Ectodermal cell (in vitro differentiated cells): ENCODE measurements around the gene FNDC3B. TPM values are rescaled to one million over a fixed set of nuclear protein-coding genes. Genes with fewer than 3 reads are reported as not detected.
A peak's percentile ranks its signal among the peaks of the same experiment; 100 is the strongest.
"Not testable (repeated sequence)": the region's sequence is repeated elsewhere in the genome, so short reads cannot be mapped to it uniquely, and the experiment has no call there.

Experiments used
- H3K27ac ChIP-seq: 2 replicates; pipeline ENCODE4 v1.7.0; 2013; ENCODE audit warnings: mild to moderate bottlenecking, low read depth, low read length; ENCODE audit not compliant: insufficient read depth, poor library complexity, severe bottlenecking
- H3K27me3 ChIP-seq: 2 replicates; pipeline ENCODE4 v1.7.0; 2013; ENCODE audit warnings: mild to moderate bottlenecking, low read length; ENCODE audit not compliant: insufficient read depth, control insufficient read depth, poor library complexity, severe bottlenecking
- H3K36me3 ChIP-seq: one replicate; pipeline ENCODE4 v1.7.0; 2013; ENCODE audit warnings: low read length; ENCODE audit not compliant: control insufficient read depth, insufficient read depth
- H3K4me1 ChIP-seq: one replicate; pipeline ENCODE4 v1.7.0; 2013; ENCODE audit warnings: low read length; ENCODE audit not compliant: control insufficient read depth, insufficient read depth
- H3K4me3 ChIP-seq: 2 replicates; pipeline ENCODE4 v1.7.0; 2013; ENCODE audit warnings: low read depth, low read length, control low read depth; ENCODE audit not compliant: insufficient read depth
- H3K9me3 ChIP-seq: 2 replicates; pipeline ENCODE4 v1.7.0; 2013; ENCODE audit warnings: mild to moderate bottlenecking, low read length, moderate library complexity; ENCODE audit not compliant: control insufficient read depth
- WGBS, 2 experiments: methylation state at CpG; one replicate each; pipeline ENCODE4 v1.1.7; 2013; ENCODE audit warnings: missing lambda C conversion rate in 2 of 2; 5-methylcytosine and 5-hydroxymethylcytosine counted together
- polyA plus RNA-seq, 4 experiments: library from polyadenylated mRNA; stranded (reverse); fragments of 50-300 nt; gene quantifications; one replicate each; pipeline ENCODE4 v1.2.3, GENCODE V29; 2013

The FNDC3B gene
- polyA plus RNA-seq (2013, experiment 1 of 4) = 25.5 TPM
- 25.9 TPM for polyA plus RNA-seq (2013, experiment 2 of 4)
- polyA plus RNA-seq (2013, experiment 3 of 4) = 20.3 TPM
- polyA plus RNA-seq (2013, experiment 4 of 4) = 25.8 TPM

GRCh38 chr3:172039436-172040077, at the start of gene FNDC3B:
Gene FNDC3B, plus strand, starts transcription at chr3:172039578. Its CDS starts 72,902 bp downstream, at chr3:172112480.
- Histone ChIP-seq H3K4me3 (peak within 1 kb of the TSS; percentile 85), H3K27me3 (no peaks in the 10 kb centered on the region), H3K9me3 (no peaks in the 10 kb centered on the region), H3K36me3 (no peaks in the 10 kb centered on the region), H3K4me1 (peaks cover 7% of the 10 kb centered on the region), H3K27ac (peak within 1 kb of the TSS; percentile 87)
- WGBS, 2 experiments = 0 to 1% methylated on average over 59 of the region's 59 CpGs

- H3K9me3 ChIP-seq = not testable (repeated sequence)
Observed at GRCh38 chr3:171990239-171990638, 49.1 kb upstream of the FNDC3B start.

DNA sequence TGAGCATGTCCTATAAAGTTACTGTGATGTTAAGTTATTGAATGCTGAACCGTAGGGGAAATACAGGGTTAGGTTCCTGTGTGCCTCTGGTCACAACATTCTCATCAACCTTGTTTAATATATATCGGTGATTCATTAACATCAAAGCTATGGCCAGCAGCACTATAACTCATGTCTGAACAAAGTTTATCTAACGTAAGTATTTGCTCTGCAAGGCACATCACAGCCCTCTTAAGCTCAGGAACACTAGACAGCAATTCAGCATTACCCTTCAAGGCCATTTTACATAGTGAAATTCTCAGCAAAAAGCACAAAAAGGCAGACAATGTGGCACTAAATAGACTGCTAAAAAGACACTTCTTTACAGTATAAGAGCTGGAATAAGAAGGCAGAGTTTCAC, 48.2 kb upstream of the FNDC3B start:
- 95% methylated on average over 3 of the region's 3 CpGs for WGBS, 2 experiments
- Histone ChIP-seq H3K27me3 (no peaks in the 10 kb centered on the region), H3K27ac (no peak overlapping the region)

More at GRCh38 chr3:171990239-171990638, 49.1 kb upstream of the FNDC3B start:
- H3K4me3 ChIP-seq, H3K36me3 ChIP-seq, H3K27ac ChIP-seq, H3K4me1 ChIP-seq, H3K27me3 ChIP-seq: not testable (repeated sequence)
- 97% methylated on average over 3 of the region's 3 CpGs for WGBS, 2 experiments

GRCh38 chr3:171994646-171995428, 44.5 kb upstream of the FNDC3B start:
- Histone ChIP-seq H3K4me1 (no peaks in the 10 kb centered on the region), H3K36me3 (no peaks in the 10 kb centered on the region), H3K9me3 (no peaks in the 10 kb centered on the region), H3K27me3 (no peaks in the 10 kb centered on the region), H3K4me3 (no peak overlapping the region), H3K27ac (no peak overlapping the region)
- 76 to 79% methylated on average over 3 of the region's 3 CpGs for WGBS, 2 experiments

More for the DNA sequence above, 48.2 kb upstream of the FNDC3B start:
- Histone ChIP-seq H3K36me3 (no peaks in the 10 kb centered on the region), H3K4me3 (no peak overlapping the region), H3K4me1 (no peaks in the 10 kb centered on the region), H3K9me3 (no peaks in the 10 kb centered on the region)

- no peaks in the 10 kb centered on the region for H3K4me1 ChIP-seq
- H3K4me3 ChIP-seq = no peak overlapping the region
- no peaks in the 10 kb centered on the region for H3K36me3 ChIP-seq
- no peak overlapping the region for H3K27ac ChIP-seq
- no peaks in the 10 kb centered on the region for H3K27me3 ChIP-seq
- H3K9me3 ChIP-seq = no peaks in the 10 kb centered on the region
Observed at GRCh38 chr3:171995486-171995885, 43.9 kb upstream of the FNDC3B start.

DNA sequence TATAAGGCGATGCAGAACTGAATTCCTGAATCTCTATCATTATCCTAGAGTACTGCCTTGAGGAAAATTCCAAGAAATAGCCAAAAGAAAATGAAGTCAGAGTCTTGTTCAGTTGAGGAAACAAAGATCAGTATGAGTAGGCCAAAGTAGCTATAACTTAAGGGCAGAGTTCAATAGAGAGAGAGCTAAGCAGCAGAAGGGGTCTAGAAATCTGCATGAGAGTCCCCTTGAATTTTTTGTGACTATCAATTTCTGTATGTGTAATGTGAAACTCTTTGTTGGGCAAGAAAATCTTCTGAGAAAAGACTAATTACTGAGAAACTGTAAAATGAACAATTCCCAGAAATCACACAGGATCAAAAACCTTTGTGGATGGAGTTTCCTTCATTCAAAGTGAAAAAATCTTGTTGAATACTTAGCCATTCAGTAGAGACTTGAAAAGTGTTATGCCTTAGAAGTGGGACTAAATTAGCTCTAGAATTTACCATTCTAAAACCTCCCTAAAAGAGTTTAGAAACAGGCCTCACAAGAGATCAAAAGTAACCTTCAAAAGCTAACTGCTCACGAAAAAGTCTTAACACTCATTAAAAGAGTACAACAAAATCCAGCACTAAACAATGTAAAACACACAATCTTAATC, 43.1 kb upstream of the FNDC3B start:
- H3K27me3 ChIP-seq = no peaks in the 10 kb centered on the region
- 95 to 98% methylated on average over 1 to 2 of the region's 2 CpGs for WGBS, 2 experiments
- H3K4me1 ChIP-seq = no peaks in the 10 kb centered on the region
- no peaks in the 10 kb centered on the region for H3K36me3 ChIP-seq
- H3K27ac ChIP-seq = no peak overlapping the region
- H3K4me3 ChIP-seq = no peak overlapping the region
- H3K9me3 ChIP-seq = no peaks in the 10 kb centered on the region

- WGBS, 2 experiments = 97% methylated on average over 12 to 19 of the region's 24 CpGs
- not testable (repeated sequence) for H3K27ac ChIP-seq, H3K27me3 ChIP-seq, H3K36me3 ChIP-seq, H3K4me3 ChIP-seq, H3K4me1 ChIP-seq, H3K9me3 ChIP-seq
Observed at GRCh38 chr3:171998731-171999130, 40.6 kb upstream of the FNDC3B start.

- H3K27me3 ChIP-seq, H3K36me3 ChIP-seq, H3K4me1 ChIP-seq, H3K4me3 ChIP-seq, H3K27ac ChIP-seq, H3K9me3 ChIP-seq: not testable (repeated sequence)
- WGBS, 2 experiments = 85 to 93% methylated on average over 1 of the region's 1 CpG
Observed at GRCh38 chr3:172001616-172002015, 37.8 kb upstream of the FNDC3B start.

DNA sequence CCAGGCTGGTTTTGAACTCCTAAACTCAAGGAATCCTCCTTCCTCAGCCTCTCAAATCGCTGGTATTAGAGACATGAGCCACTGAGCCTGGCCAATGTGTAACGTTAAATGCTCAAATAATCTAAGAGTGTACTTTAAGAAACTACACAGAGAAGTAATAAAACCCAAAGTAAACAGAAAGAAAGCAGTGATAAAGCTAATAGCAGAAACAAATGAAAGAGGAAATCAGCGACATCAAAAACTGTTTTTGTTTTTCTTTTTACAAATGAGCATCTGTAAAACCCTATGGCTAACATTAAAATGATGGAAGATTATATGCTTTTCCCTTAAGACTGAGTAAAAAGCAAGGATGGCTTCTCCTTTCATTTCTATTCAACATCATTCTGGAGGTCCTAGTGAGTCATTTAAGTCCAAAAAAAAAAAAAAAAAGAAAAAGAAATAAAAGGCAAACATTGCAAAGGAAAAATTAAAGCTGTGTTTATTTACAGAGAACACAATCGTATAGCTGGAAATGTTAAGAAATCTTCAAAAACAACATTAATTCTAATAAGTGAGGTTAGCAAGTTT, 36.8 kb upstream of the FNDC3B start:
- Histone ChIP-seq H3K9me3 (no peaks in the 10 kb centered on the region), H3K4me1 (no peaks in the 10 kb centered on the region), H3K4me3 (no peak overlapping the region), H3K36me3 (no peaks in the 10 kb centered on the region), H3K27ac (no peak overlapping the region), H3K27me3 (no peaks in the 10 kb centered on the region)
- 95 to 100% methylated on average over 2 to 3 of the region's 4 CpGs for WGBS, 2 experiments

- H3K9me3 ChIP-seq = no peaks in the 10 kb centered on the region
- H3K36me3 ChIP-seq = no peaks in the 10 kb centered on the region
- H3K27ac ChIP-seq = no peak overlapping the region
- H3K27me3 ChIP-seq = no peaks in the 10 kb centered on the region
- H3K4me3 ChIP-seq = no peak overlapping the region
- no peaks in the 10 kb centered on the region for H3K4me1 ChIP-seq
- WGBS, 2 experiments = 87 to 95% methylated on average over 6 of the region's 6 CpGs
Observed at GRCh38 chr3:172003146-172003545, 36.2 kb upstream of the FNDC3B start.
